ENCODE results near the gene DLAT.
"Not testable (repeated sequence)": the region's sequence is repeated elsewhere in the genome, so short reads cannot be mapped to it uniquely, and the experiment has no call there.

Gene DLAT

DNA sequence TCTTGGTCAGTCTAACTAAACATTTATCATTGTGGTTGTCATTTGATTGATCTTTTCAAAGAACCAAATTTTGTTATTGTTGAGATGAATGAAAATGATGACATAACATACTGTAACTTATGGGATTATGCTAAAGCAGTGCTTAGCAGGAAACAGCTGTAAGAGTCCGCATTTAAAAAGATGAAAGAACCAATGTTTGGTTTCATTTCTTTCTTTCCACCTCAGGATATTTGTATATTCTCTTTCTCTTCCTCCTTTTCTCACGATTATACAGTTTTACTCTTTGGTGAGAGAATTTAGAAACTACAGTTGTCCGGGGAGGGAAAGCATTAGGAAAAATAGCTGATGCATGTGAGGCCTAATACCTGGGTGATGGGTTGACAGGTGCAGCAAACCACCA is 25.5 kb downstream of the DLAT start:
- no peak for DNase-seq

GRCh38 chr11:112051768-112052167 is 26.6 kb downstream of the DLAT start:
- DNase-seq = no peak

GRCh38 chr11:112057170-112057569 is 32.0 kb downstream of the DLAT start:
- DNase-seq = no peak

GRCh38 chr11:112058103-112058502 is 32.9 kb downstream of the DLAT start:
- no peak for DNase-seq

GRCh38 chr11:112062923-112063322 is 37.7 kb downstream of the DLAT start:
- DNase-seq = no peak

DNA sequence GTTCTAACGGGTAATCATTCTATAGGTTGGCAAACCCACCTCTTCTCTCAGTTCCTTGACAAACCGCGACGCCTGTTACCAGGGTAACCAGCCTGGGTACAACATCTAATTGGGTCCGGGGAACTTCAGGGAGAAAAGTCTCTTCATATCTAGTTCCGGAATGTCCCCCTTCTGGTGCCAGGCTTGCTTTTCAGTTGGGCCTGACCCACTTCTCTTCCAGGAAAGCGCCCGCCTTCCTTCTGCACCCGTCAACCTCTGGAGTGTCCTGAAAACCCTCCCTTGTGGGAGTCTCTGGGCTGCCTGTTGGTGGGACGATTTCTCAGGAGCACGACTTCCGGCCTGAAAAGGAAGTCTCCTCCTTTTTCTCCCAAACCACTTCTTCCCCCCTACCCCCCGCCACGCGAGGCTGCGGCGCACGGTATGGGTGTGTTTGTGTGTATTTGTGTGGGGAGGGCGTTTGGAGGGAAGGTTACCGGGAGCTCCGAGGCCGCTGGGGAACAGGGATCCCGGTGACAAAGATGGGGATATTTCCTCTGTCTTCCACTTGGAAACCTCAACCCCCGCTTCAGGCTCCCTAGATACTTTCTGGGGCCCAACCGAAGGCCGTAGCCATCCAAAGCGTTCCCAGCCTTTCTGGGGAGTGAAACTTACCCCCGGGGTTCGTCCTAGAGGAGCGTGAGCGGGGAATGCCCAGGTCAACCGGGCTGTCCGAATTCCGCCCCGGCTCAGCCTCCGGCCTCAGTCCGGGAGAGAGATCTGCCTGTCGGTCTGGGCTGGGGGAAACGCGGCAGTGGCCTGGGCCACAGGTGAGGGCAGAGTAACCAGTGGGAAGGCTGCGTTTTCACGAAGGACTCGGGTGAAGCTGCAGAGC is 49.0 kb downstream of the DLAT start, which contains the start of the genes NKAPD1 and PIH1D2:
Gene NKAPD1, plus strand, starts transcription at position 359 of the 871 bp plus-strand sequence. CDS start 1,276 bp downstream, outside the sequence.
Gene PIH1D2, minus strand, starts transcription at position 77 of the 871 bp plus-strand sequence. CDS start 843 bp downstream, outside the sequence.
- peak; percentile 88 for DNase-seq

DNA sequence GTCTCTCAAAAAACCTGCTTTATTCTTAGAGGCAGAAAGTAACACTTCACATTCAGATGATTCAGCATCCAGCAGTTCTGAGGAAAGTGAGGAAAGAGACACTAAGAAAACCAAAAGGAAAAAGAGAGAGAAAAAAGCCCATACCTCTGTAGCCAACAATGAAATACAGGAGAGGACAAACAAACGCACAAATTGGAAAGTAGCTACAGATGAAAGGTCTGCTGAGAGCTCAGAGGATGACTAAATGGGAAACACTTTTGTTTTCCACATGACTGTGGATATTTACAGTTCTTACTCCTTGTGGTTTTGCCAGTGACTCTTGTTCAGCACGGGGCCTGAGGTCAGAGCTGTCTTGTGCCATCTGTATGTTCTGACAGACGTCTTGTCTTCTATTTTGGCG is 57.5 kb downstream of the DLAT start:
- DNase-seq = no peak

- no peak for DNase-seq
Measured at GRCh38 chr11:112085822-112086421, 60.7 kb downstream of the DLAT start.

DNA sequence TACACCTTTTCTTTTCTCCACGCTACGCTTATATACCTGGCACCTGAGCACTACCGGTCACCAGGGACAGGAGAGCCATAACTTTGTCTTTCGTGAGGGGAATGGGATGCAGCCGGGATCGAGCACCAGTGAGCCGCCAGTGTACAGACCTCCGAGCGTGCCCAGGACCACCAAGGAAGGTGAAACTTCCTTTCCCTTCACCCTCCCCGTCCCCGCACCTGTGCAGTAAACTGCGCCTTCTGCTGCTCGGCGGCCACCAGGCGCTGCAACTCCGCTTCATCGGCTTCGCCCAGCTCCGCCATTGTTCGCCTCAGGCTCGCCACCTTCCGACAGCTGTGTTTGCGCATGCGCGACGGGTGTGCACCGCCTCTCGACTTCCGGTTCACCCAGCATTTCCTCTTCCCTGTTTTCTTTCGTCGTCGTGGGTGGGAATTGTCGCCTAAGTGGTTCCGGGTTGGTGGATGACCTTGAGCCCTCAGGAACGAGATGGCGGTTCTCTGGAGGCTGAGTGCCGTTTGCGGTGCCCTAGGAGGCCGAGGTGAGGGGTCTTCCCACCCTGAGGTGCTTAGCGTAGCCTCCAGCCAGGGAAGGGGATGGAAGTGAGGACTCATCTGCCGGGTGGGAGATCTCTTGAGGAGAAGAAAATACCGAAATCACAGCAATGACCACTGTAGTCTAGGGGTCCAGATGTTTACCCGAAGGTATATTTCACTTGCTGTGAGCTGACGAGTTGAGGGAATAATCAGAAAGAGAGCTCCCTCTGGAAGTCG is 61.4 kb downstream of the DLAT start, which contains the start of the genes SDHD and TIMM8B:
Gene SDHD, plus strand, starts transcription at position 452 of the 770 bp plus-strand sequence. Its CDS starts 35 bp downstream, at position 487.
Gene TIMM8B, minus strand, starts transcription at position 335 of the 770 bp plus-strand sequence. Its CDS starts 33 bp downstream, at position 302.
- peak; percentile 97 for DNase-seq

- no peak for DNase-seq
Measured at GRCh38 chr11:112087212-112087611, 62.0 kb downstream of the DLAT start.

DNA sequence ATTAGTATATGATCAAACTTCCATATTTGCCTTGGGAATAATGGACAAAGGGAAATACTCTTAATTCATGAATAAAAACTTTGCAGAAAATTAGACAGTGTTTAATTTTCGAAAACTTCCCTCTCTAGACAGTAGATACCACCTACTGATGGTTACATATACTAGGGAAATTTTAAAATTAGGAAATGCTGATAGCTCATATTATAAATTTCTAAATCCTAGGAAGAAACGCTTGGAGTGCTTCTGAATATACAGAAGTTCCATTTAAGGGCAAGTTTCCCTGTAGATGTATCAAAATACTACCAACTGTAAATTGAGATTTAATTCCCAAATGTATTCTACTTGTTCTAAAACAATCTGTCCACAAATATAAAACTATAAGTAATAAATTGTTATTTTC is 70.1 kb downstream of the DLAT start:
- not testable (repeated sequence) for DNase-seq

DNA sequence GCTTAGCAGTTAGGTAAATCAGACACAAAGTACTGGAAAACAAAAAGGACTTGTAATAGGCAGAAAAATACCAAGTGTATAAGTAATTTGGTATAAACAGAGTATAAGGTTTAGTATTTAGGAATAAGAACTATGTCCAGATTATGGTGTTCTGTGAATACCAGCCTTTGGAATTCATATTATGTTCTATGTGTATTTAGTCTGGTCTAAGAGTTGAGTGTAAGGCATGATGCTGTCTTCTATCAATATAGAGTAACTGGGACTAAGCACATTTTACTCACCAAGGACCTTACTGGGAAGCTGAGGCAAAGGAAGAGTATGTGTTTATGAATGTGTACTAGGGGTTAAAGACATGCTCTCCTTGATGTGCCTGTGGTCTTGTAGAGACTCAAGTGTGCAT is 71.0 kb downstream of the DLAT start:
- DNase-seq = no peak

DNA sequence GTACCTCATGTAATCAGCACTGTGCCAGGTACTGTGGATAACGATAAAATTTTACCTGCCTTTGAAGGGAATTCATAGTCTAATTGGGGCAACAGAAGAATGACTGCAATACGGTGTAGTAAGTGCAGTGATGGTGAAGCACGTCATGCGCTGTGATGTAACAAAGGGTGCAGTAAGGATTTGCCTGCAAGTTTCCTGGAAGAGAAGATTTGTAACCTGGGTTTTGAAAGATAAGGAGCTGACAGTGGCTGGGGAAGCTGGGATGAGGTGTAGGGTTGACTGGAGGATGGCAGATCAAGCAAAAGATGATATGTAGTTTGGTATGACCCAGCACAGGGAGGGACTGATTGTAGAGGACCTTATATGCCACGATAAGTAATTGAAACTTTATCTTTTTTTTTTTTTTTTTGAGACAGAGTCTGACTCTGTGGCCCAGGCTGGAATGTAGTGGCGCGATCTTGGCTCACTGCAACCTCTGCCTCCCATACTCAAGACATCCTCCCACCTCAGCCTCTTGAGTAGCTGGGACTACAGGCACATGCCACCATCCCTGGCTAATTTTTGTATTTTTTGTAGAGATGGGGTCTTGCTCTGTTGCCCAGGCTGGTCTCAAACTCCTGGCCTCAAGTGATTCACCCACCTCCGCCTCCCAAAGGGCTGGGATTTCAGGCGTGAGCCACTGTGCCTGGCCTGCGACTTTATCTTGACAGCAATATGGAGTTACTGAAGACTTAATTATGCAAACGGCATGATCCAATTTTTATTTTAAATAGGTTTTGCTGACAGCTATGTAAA is 72.7 kb downstream of the DLAT start:
- DNase-seq = no peak

DNA sequence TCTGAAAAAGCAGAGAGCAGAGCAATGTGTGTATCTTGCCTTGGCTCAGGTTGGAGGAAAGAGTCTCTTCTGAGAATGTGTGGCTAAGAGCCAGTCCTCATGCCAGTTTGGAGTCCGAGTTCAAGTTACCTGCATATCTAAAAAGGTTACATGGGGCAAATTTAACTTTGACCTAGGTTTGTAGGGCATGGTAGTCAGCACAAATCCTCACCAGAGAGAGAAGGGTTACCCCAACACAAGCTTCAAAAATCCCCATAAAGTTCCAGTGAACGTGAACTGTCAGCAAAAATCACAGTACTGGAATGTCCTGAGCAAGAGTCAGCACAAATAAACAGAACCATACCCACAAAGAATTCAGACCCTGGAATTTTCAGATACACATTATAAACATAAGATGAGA is 75.3 kb downstream of the DLAT start:
- DNase-seq = no peak

- DNase-seq = no peak
Measured at GRCh38 chr11:112103446-112103845, 78.2 kb downstream of the DLAT start.

DNA sequence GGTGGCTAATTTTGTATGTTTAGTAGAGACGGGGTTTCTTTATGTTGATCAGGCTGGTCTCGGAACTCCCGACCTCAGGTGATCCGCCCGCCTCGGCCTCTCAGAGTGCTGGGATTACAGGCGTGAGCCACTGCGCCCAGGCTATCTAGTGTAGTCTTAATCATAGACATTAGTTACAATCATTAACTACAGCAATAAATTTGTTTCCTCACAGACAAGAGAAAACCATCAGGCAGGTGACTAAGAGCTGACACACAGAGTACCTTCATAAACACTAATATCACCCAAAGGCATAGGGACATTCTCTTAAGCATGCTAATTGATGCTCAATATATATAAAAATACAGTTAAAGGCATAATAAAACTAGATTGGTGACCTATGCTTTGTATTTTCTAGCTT is 80.9 kb downstream of the DLAT start:
- DNase-seq = no peak
